HEK293T (cell line): Measurements from ENCODE around the gene RHBDL3.
"Not testable (repeated sequence)": the region's sequence is repeated elsewhere in the genome, so short reads cannot be mapped to it uniquely, and the experiment has no call there.

ENCODE experiments used
- CTCF ChIA-PET: fragments of 350-600 bp; formaldehyde crosslinking; extraction: SDS; loops from one replicate; lab custom pipeline; 2021; ENCODE audit warnings: antibody characterized with exemption, inconsistent platforms; lab: Yijun Ruan, JAX
- POLR2A ChIA-PET: fragments of 350-600 bp; formaldehyde crosslinking; extraction: SDS; loops from one replicate; lab custom pipeline; 2020; ENCODE audit warnings: antibody characterized with exemption, inconsistent platforms; lab: Yijun Ruan, JAX
- DNase-seq: peaks from one replicate; pipeline ENCODE4 v3.0.0; 2012; ENCODE audit warnings: mixed read lengths; ENCODE audit errors: extremely low spot score
- ARNT ChIP-seq: fragments of 450-650 bp; IDR thresholded peaks from 2 replicates; pipeline ENCODE4 v1.6.1; 2017; ENCODE audit warnings: mild to moderate bottlenecking
- BHLHE40 ChIP-seq: fragments of 450-650 bp; IDR thresholded peaks from 2 replicates; pipeline ENCODE4 v1.6.1; 2016; ENCODE audit warnings: mild to moderate bottlenecking, moderate library complexity, borderline replicate concordance
- CTBP1 ChIP-seq: fragments of 450-650 bp; IDR thresholded peaks from 2 replicates; pipeline ENCODE4 v1.6.1; 2016; ENCODE audit warnings: borderline replicate concordance
- ELF4 ChIP-seq: fragments of 450-650 bp; IDR thresholded peaks from 2 replicates; pipeline ENCODE4 v1.6.1; 2017; ENCODE audit warnings: antibody characterized with exemption
- FOXA1 ChIP-seq: fragments of 450-650 bp; IDR thresholded peaks from 2 replicates; pipeline ENCODE4 v1.6.1; 2016; ENCODE audit warnings: mild to moderate bottlenecking
- FOXK2 ChIP-seq: fragments of 450-650 bp; IDR thresholded peaks from 2 replicates; pipeline ENCODE4 v1.6.1; 2016; ENCODE audit warnings: mild to moderate bottlenecking
- FOXM1 ChIP-seq: fragments of 450-650 bp; IDR thresholded peaks from 2 replicates; pipeline ENCODE4 v1.6.1; 2017; ENCODE audit warnings: mild to moderate bottlenecking, borderline replicate concordance
- HDGF ChIP-seq: fragments of 450-650 bp; IDR thresholded peaks from 2 replicates; pipeline ENCODE4 v1.6.1; 2017; ENCODE audit warnings: antibody characterized with exemption, borderline replicate concordance
- L3MBTL2 ChIP-seq: fragments of 450-650 bp; conservative IDR thresholded peaks from 2 replicates; pipeline ENCODE4 v1.6.1; 2016; ENCODE audit warnings: mild to moderate bottlenecking
- LEF1 ChIP-seq: fragments of 450-650 bp; IDR thresholded peaks from 2 replicates; pipeline ENCODE4 v1.6.1; 2017; ENCODE audit warnings: mild to moderate bottlenecking, borderline replicate concordance
- NFRKB ChIP-seq: fragments of 450-650 bp; IDR thresholded peaks from 2 replicates; pipeline ENCODE4 v1.6.1; 2016; ENCODE audit warnings: mild to moderate bottlenecking, moderate library complexity
- SP1 ChIP-seq: fragments of 450-650 bp; IDR thresholded peaks from 2 replicates; pipeline ENCODE4 v1.6.1; 2017
- SUZ12 ChIP-seq: fragments of 450-650 bp; IDR thresholded peaks from 2 replicates; pipeline ENCODE4 v1.6.1; 2016; ENCODE audit warnings: mild to moderate bottlenecking
- TARDBP ChIP-seq: fragments of 450-650 bp; IDR thresholded peaks from 2 replicates; pipeline ENCODE4 v1.6.1; 2016
- ZNF384 ChIP-seq: fragments of 450-650 bp; IDR thresholded peaks from 2 replicates; pipeline ENCODE4 v1.6.1; 2016
- TF ChIP-seq, protein P1 (sequence below): fragments of 450-650 bp; IDR thresholded peaks from 2 replicates; pipeline ENCODE4 v1.6.1; 2016

The RHBDL3 gene

DNA sequence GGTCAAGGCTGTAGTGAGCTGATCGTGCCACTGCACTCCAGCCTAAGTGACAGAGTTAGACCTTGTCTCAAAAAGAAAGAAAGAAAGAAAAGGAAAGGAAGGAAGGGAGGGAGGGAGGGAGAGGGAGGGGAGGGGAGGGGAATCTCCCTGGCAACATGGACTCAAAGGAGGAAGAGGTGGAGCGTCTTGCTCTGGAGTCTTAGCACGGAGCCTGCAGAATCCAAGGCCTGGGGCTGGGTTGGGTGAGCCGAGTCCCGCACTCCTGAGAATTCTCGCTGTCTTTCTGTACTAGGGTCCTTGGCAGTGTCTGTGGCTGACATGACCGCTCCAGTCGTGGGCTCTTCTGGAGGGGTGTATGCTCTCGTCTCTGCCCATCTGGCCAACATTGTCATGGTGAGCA is 39.4 kb downstream of the RHBDL3 start:
- DNase-seq = no peak
- ChIA-PET POLR2A (interaction anchor here (1.4 kb wide), 1 partner anchor 139 kb away, joined by 3 read pairs; no protein-coding TSS in a partner anchor), CTCF (no interaction called here)
- TF ChIP-seq FOXK2 (no peak), ELF4 (no peak), HDGF (no peak), BHLHE40 (no peak), SP1 (no peak), CTBP1 (no peak), ZNF384 (no peak), SUZ12 (no peak), FOXA1 (no peak), FOXM1 (no peak), LEF1 (no peak)

DNA sequence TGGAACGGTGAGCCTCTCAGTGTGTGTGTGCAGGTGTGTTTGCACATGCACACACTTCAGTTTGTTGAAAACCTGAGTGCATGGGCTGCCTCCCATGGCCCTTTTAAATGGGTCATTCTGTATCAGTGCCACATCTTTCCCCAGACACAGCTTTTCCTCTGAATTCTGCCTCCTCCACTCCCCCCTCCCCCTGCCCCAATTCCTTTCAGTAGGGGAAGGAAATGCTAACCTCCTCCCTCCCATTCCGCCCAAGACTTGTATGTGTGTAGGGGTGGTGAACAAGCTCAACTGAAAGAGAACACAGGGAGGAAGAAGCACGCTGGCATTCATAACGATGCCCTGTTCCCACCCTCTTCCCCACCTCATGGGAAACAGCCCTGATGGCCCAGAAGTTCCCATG is 42.0 kb downstream of the RHBDL3 start:
- ChIA-PET CTCF (no interaction called here), POLR2A (no interaction called here)
- DNase-seq = no peak
- TF ChIP-seq FOXM1 (no peak), L3MBTL2 (no peak), HDGF (no peak), FOXA1 (no peak), CTBP1 (no peak), SP1 (no peak), TARDBP (no peak), ELF4 (no peak)

DNA sequence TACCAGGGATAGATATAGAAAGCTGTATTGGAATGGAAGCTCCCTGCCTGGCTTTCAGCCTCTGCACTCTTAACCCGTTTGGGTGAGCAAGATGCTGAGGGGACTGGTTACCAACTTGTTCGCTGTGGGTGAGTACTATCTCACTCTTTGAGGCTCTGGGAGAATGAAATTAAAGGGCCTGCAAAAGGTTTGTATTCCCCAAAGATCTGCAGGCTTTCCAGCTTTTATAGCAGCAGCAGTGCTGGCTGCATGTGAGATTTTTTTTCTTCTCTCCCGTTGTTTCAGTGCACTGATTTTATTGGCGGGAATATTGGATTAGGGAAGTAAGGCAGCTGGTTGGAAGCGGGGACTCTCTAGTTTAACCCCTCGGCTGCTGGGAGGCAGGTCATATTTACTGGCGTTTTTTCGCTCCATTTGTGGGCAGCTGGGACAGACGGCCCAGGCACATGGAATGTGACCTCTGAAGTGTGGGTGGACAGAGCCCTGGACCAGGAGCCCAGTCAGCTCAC is 45.5 kb downstream of the RHBDL3 start:
- TF ChIP-seq SP1 (no peak), HDGF (no peak), ZNF384 (no peak), ARNT (no peak), BHLHE40 (no peak)
- TF ChIP-seq, protein P1, sequence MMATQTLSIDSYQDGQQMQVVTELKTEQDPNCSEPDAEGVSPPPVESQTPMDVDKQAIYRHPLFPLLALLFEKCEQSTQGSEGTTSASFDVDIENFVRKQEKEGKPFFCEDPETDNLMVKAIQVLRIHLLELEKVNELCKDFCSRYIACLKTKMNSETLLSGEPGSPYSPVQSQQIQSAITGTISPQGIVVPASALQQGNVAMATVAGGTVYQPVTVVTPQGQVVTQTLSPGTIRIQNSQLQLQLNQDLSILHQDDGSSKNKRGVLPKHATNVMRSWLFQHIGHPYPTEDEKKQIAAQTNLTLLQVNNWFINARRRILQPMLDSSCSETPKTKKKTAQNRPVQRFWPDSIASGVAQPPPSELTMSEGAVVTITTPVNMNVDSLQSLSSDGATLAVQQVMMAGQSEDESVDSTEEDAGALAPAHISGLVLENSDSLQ = no peak
- ChIA-PET POLR2A (interaction anchor here (0.6 to 1.4 kb wide), 3 partner anchors 12 to 722 kb away, joined by 3 read pairs; no protein-coding TSS in a partner anchor), CTCF (interaction anchor here (0.5 to 1.8 kb wide), 4 partner anchors 25 to 86 kb away, joined by 3 to 8 read pairs (median 6); no protein-coding TSS in a partner anchor)

DNA sequence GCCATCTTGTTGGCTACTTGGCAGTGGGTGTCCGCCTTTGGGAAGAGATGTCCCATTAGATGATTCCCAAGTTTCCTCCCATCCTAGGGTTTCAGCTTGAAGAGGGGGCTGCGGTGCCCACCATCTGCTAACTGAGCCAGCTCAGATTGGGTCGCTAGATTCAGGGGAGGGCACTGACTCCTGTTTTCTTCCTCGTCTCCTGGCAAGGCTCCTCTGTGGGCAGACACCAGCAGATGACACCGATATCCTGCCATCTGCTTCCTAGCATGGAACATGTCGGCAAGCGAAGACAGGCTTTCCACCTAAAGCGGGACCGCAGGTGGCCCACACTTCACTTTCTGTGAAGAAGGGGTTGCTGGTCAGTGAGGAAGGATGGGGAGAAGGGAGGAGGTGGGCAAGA is 49.0 kb downstream of the RHBDL3 start:
- ChIA-PET POLR2A (interaction anchor here (0.7 kb wide), 1 partner anchor 21 kb away, joined by 4 read pairs; no protein-coding TSS in a partner anchor), CTCF (no interaction called here)
- no peak for TF ChIP-seq SP1
- DNase-seq = no peak

More for the DNA sequence above, 45.5 kb downstream of the RHBDL3 start:
- DNase-seq = no peak

DNA sequence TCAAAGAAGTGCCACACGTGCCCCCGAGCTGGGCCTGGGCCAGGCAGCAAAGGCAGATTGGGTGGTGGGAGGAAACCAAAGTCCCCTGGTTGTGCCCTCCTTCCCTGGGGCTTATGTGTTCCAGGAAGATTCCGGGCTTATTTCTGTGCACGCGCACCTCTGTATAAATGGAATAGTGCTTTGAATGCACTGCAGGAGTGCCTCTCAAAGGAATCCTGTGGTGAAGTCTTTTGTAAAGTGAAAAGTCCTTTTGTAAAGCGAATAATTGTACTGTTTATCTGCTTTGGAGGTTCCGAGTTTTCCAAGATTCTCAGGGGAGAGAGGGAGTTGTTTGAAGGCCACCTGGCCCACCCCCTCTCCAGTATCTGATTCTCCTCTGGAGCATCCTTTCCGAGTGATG is 49.5 kb downstream of the RHBDL3 start:
- POLR2A ChIA-PET = interaction anchor here (1.0 kb wide), 1 partner anchor 26 kb away, joined by 3 read pairs; the partner anchor contains the start of gene C17orf75
- no peak for DNase-seq
- CTCF ChIA-PET = interaction anchor here (1.2 to 2.8 kb wide), 2 partner anchors 62 to 63 kb away, joined by 3 to 14 read pairs; no protein-coding TSS in a partner anchor

DNA sequence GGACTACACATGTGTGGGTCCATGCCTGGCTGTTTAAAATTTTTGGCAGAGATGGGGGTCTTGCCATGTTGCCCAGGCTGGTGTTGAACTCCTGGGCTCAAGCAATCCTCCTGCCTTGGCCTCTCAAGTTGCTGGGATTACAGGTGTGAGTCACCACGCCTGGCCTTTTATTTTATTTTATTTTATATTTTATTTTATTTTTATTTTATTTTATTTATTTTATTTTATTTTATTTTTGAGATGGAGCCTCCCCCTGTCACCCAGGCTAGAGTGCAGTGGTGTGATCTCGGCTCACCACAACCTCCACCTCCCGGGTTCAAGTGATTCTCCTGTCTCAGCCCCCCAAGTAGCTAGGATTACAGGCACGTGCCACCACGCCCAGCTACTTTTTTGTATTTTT is 51.0 kb downstream of the RHBDL3 start:
- DNase-seq, POLR2A ChIA-PET: not testable (repeated sequence)
- CTCF ChIA-PET = interaction anchor here (0.6 to 2.8 kb wide), 3 partner anchors 64 to 1245 kb away, joined by 3 to 14 read pairs (median 4); no protein-coding TSS in a partner anchor

More for the DNA sequence above, 49.5 kb downstream of the RHBDL3 start:
- TF ChIP-seq FOXK2 = no peak

DNA sequence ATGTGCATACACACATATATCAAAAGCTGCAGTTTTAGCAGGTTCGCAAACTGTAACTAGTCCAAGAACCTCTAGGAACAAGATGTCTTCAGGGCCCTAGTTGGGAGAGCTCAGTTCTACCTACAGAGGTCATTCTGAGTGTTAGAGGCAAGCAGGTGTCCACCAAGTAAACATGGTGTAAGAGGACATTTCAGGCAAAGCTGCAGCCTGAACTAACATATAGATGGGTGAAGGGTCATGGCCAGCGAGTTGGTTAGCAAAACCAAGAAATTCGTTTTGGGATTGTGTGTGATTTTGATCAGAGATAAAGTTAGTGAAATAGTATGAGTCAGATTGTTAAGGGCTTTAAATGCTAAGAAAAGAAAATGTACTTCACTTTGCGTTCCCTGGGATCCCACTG is 51.7 kb downstream of the RHBDL3 start:
- ChIA-PET POLR2A (no interaction called here), CTCF (interaction anchor here (2.8 kb wide), 1 partner anchor 64 kb away, joined by 14 read pairs; no protein-coding TSS in a partner anchor)
- TF ChIP-seq TARDBP (no peak), FOXA1 (no peak), SP1 (no peak), BHLHE40 (no peak), FOXM1 (no peak), LEF1 (no peak), FOXK2 (no peak), ELF4 (no peak), CTBP1 (no peak), ARNT (no peak), SUZ12 (no peak), HDGF (no peak), ZNF384 (no peak), NFRKB (no peak), L3MBTL2 (no peak)
- TF ChIP-seq, protein P1 = no peak
- DNase-seq = no peak

DNA sequence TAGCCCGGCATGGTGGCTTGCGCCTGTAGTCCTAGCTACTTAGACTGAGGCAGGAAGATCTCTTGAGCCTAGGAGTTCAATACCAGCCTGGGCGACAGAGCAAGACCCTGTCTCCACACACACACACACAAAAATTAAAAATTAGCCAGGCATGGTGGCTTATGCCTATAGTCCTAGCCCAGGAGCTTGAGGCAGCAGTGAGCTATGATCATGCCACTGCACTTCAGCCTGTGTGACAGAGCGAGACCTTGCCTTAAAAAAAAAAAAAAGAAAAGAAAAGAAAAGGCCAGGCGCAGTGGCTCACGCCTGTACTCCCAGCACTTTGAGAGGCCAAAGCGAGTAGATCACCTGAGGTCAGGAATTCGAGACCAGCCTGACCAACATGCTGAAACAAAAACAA is 52.4 kb downstream of the RHBDL3 start:
- POLR2A ChIA-PET = no interaction called here
- no peak for TF ChIP-seq FOXK2
- TF ChIP-seq HDGF = no peak
- no peak for TF ChIP-seq ELF4
- TF ChIP-seq FOXA1 = no peak
- no peak for TF ChIP-seq SP1
- TF ChIP-seq TARDBP = no peak
- TF ChIP-seq, protein P1 = no peak
- no peak for TF ChIP-seq ZNF384
- TF ChIP-seq BHLHE40 = no peak
- TF ChIP-seq FOXM1 = no peak
- DNase-seq = no peak
- CTCF ChIA-PET = interaction anchor here (1.4 to 2.8 kb wide), 3 partner anchors 19 to 65 kb away, joined by 4 to 14 read pairs (median 7); no protein-coding TSS in a partner anchor
